Measurements from ENCODE around the gene SYCE3.
A peak's percentile ranks its signal among the peaks of the same experiment; 100 is the strongest.
"Not testable (repeated sequence)": the region's sequence is repeated elsewhere in the genome, so short reads cannot be mapped to it uniquely, and the experiment has no call there.

SYCE3 gene

DNA sequence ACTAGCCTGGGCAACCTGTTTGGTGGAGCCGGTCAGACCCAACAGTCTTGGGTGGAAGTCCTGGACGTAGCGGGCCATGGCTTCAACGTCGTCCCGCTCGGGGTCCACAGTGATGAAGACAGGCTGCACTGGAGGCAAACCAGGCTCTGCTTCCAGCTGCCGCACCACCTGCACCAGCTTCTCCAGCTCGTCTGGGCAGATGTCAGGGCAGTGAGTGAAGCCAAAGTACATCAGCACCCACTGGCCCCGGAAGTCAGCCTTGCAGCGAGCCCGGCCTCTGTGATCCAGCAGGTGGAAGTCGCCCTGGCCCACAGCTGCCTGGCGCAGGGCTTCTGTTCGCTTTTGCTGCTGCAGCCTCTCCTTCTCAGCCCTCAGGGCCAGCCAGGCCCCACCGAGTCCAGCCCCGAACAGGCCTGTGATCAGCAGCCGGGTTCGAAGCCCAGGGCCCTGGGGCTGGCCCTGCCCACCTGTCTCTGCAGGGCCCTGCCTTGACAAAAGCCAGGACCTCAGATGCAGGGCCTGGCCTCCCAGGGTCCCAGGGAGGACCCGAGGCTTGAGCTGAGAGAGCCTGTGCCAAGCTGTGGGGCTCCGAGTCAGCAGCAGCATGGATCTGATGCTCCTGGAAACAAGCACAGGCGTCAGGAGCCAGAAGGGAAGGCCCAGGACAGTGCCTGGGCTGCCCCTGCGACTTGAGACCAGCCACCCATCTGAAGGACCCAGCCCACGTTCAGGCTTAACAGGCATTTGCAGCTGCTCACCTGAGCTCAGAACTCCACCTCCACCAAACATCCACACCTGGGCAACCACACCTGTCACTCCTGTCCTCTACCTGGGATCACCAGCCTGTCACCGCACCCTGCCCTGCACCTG lies 38.7 kb downstream of the SYCE3 start:
- Mint-ChIP-seq H3K27ac (peak overlapping the region; percentile 96), H3K4me3 (peak overlapping the region; percentile 92 to 93), H3K36me3 (peaks cover 59 to 61% of the 10 kb centered on the region in 2 donors), H3K9me3 (no peaks in the 10 kb centered on the region), H3K4me1 (peaks cover 36 to 62% of the 10 kb centered on the region in 2 donors), H3K27me3 (no peaks in the 10 kb centered on the region)
- DNase-seq (no peak), ATAC-seq (replicated peaks) (no peak)

DNA sequence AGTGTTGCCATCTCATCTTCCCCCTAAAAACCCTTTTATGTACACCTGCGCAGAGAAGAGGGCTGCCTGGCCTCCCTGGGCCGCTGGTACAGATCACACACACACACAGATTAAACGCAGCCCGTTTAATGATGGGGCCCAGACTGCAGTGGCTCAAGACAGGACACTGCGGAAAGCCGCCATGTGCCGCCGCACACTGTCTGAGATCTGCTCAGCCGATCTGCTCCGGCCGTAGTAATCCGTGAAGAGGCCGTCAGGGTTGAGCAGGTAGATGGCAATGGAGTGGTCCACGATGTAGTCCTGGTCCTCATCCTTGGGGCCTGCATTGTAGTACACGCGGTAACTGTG lies 39.3 kb downstream of the SYCE3 start:
- DNase-seq, result no peak
- no peak for ATAC-seq (replicated peaks)
- H3K27ac Mint-ChIP-seq, result peak overlapping the region; percentile 96
- no peaks in the 10 kb centered on the region for H3K9me3 Mint-ChIP-seq
- peak overlapping the region; percentile 14 to 93 for H3K4me3 Mint-ChIP-seq
- peaks cover 59 to 60% of the 10 kb centered on the region in 2 donors for H3K36me3 Mint-ChIP-seq
- peaks cover 30 to 56% of the 10 kb centered on the region in 2 donors for H3K4me1 Mint-ChIP-seq
- no peaks in the 10 kb centered on the region for H3K27me3 Mint-ChIP-seq

DNA sequence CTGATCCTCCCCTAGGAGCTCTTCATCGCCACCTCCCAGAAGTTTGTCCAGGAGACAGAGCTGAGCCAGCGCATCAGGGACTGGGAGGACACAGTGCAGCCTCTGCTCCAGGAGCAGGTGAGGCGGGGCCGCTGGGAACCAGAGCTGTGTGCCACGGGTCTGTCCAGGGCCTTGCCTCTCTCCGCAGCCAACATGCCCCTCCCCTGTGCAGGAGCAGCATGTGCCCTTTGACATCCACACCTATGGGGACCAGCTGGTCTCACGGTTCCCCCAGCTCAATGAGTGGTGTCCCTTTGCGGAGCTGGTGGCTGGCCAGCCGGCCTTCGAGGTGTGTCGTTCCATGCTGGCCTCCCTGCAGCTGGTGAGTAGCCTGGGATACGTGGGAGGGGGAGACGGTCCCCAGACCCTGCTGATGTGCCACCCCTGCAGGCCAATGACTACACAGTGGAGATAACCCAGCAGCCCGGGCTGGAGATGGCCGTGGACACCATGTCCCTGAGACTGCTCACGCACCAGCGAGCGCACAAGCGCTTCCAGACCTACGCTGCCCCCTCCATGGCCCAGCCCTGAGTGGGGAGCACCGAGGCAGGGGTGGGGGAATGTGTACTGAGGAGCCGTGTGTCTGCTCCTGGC lies 39.8 kb downstream of the SYCE3 start:
- Mint-ChIP-seq H3K4me3 (peak overlapping the region in 1 of 2 donors; percentile 33), H3K27ac (peak overlapping the region; percentile 9), H3K27me3 (no peaks in the 10 kb centered on the region), H3K4me1 (peaks cover 25 to 51% of the 10 kb centered on the region in 2 donors), H3K36me3 (peaks cover 56 to 59% of the 10 kb centered on the region in 2 donors), H3K9me3 (no peaks in the 10 kb centered on the region)
- ATAC-seq (replicated peaks) (no peak), DNase-seq (no peak)

DNA sequence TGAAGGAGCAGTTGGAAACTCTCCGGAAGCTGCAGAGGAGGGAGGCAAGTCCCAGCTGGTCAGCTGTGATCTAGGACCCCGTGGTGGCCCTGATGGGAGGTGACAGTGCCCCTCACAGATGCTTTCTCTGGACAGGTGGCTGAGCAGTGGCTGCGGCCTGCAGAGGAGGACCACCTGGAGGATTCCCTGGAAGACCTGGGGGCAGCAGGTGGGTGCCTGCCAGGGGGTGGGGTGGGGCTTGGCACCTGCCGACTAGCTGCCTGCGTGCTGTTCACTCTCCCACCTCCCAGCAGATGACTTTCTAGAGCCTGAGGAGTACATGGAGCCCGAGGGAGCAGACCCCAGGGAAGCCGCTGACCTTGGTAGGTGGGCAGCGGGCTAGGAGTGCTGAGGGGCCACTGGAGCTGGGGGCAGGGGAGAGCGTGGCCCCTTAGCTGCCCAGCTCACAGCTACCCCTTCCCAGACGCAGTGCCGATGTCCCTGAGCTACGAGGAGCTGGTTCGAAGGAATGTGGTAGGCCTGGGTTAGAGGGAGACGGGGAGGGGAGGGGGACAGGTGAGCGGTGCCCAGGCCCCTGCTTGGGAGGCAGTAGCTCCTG lies 40.4 kb downstream of the SYCE3 start:
- Mint-ChIP-seq H3K27ac (peak overlapping the region; percentile 59), H3K4me3 (no peak overlapping the region), H3K9me3 (no peaks in the 10 kb centered on the region), H3K36me3 (peaks cover 55 to 58% of the 10 kb centered on the region in 2 donors), H3K4me1 (peaks cover 21 to 45% of the 10 kb centered on the region in 2 donors), H3K27me3 (no peaks in the 10 kb centered on the region)
- no peak for DNase-seq
- no peak for ATAC-seq (replicated peaks)

DNA sequence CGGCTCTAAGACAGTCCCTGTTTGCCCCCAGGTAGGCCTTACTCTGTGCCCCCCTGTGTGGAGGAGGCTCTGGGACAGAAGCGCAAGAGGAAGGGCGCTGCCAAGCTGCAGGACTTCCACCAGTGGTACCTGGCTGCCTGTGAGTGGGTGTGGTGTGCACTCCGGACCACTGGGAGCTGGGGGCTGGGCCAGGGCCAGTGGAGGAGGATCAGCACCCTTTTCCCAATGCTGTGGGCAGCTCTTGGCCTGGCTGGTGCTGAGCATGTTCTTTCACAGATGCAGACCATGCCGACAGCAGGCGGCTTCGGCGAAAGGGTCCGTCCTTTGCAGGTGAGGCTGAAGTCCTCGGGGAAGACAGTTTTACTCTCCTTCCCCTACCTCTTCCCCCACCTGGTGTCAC lies 41.0 kb downstream of the SYCE3 start:
- Mint-ChIP-seq H3K9me3 (no peaks in the 10 kb centered on the region), H3K36me3 (peaks cover 50 to 56% of the 10 kb centered on the region in 2 donors), H3K4me1 (peaks cover 15 to 39% of the 10 kb centered on the region in 2 donors), H3K4me3 (no peak overlapping the region), H3K27ac (no peak overlapping the region), H3K27me3 (no peaks in the 10 kb centered on the region)
- ATAC-seq (replicated peaks), result no peak
- DNase-seq, result no peak

DNA sequence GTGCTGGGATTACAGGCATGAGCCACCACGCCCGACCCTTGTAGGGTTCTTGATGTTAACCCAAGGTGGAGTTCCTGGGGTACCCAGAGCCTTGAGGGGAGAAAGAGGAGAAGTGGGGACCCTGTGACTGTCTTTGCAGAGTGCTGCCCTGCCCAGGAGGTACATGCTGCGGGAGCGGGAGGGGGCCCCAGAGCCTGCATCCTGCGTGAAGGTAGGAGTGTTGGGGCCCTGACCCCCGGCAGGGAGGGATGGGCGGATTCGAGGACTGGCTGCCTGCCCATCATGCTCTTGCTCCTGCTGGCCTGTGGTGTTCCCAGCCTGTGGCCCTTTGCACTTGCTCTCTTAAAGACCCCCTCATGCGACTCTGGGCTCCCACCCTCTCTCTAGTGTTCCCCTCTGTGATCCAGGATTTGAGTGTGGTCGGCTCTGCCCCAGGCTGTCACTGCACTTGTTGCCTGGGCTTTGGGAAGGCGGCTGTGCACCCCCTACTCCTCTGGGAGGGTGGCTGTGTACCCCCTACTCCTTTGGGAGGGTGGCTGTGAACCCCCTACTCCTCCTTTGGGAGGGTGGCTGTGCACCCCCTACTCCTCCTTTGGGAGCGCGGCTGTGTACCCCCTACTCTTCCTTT lies 41.8 kb downstream of the SYCE3 start:
- no peak for DNase-seq
- Mint-ChIP-seq H3K9me3 (no peaks in the 10 kb centered on the region), H3K27ac (no peak overlapping the region), H3K27me3 (no peaks in the 10 kb centered on the region), H3K36me3 (peaks cover 51 to 61% of the 10 kb centered on the region in 2 donors), H3K4me3 (no peak overlapping the region), H3K4me1 (peaks cover 13 to 36% of the 10 kb centered on the region in 2 donors)
- ATAC-seq (replicated peaks), result no peak

DNA sequence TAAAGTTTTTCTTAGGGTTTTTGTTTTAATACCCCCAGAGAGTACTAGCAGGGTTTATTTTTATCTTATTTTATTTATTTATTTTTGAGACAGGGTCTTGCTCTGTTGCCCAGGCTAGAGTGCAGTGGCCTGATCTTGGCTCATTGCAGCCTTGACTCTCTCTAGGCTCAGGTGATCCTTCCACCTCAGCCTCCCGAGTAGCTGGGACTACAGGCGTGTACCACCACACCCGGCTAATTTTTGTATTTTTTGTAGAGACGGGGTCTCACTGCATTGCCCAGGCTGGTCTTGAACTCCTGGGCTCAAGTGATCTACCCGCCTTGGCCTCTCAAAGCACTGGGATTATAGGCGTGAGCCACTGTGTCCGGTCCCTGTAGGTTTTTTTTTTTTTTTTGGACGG lies 42.5 kb downstream of the SYCE3 start:
- Mint-ChIP-seq H3K36me3 (peaks cover 48 to 66% of the 10 kb centered on the region in 2 donors), H3K4me1 (peaks cover 15 to 31% of the 10 kb centered on the region in 2 donors)
- not testable (repeated sequence) for ATAC-seq (replicated peaks)

DNA sequence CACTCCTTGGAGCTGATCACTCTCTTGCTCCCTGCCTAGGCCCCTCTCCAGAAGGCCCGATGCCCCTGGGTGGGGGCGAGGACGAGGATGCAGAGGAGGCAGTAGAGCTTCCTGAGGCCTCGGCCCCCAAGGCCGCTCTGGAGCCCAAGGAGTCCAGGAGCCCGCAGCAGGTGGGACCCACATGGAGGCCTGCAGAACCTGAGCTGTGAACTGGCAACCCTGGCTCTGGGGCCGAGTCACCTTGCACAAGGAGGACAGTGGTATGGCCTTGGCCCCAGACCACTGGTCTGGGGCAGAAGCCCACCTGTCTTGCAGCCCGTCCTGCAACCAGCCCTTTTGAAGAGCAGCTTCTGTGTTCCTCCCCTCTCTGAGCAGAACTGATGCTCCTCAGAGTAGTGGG lies 43.6 kb downstream of the SYCE3 start:
- Mint-ChIP-seq H3K36me3 (peaks cover 46 to 67% of the 10 kb centered on the region in 2 donors), H3K4me3 (no peak overlapping the region), H3K27ac (no peak overlapping the region), H3K27me3 (no peaks in the 10 kb centered on the region), H3K9me3 (no peaks in the 10 kb centered on the region), H3K4me1 (peaks cover 13 to 30% of the 10 kb centered on the region in 2 donors)
- DNase-seq (no peak), ATAC-seq (replicated peaks) (no peak)

More for the DNA sequence above, 42.5 kb downstream of the SYCE3 start:
- not testable (repeated sequence) for H3K9me3 Mint-ChIP-seq, H3K4me3 Mint-ChIP-seq, H3K27me3 Mint-ChIP-seq, H3K27ac Mint-ChIP-seq, DNase-seq

DNA sequence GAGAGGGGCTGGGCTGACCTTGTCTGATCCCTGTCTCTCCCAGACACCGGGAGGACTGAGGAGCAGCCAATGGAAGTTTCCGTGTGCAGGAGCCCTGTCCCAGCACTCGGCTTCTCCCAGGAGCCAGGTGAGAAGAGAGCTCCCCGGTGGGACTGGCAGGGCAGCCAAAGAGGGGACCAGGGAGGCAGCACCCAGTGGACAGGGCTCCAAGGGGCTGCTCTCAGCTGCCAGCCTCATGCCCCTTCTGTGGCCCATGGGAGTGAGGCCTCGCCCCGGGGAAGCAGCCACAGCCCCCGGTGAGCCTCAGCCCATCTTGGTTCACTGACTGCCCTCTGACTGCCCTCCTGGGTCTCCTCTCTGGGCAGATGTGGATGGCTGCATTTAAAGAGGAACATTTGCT lies 44.1 kb downstream of the SYCE3 start:
- H3K4me3 Mint-ChIP-seq, result no peak overlapping the region
- no peak overlapping the region for H3K27ac Mint-ChIP-seq
- no peaks in the 10 kb centered on the region for H3K27me3 Mint-ChIP-seq
- no peaks in the 10 kb centered on the region for H3K9me3 Mint-ChIP-seq
- H3K4me1 Mint-ChIP-seq, result peaks cover 13 to 24% of the 10 kb centered on the region in 2 donors
- ATAC-seq (replicated peaks) (no peak), DNase-seq (no peak)
- peaks cover 47 to 68% of the 10 kb centered on the region in 2 donors for H3K36me3 Mint-ChIP-seq

DNA sequence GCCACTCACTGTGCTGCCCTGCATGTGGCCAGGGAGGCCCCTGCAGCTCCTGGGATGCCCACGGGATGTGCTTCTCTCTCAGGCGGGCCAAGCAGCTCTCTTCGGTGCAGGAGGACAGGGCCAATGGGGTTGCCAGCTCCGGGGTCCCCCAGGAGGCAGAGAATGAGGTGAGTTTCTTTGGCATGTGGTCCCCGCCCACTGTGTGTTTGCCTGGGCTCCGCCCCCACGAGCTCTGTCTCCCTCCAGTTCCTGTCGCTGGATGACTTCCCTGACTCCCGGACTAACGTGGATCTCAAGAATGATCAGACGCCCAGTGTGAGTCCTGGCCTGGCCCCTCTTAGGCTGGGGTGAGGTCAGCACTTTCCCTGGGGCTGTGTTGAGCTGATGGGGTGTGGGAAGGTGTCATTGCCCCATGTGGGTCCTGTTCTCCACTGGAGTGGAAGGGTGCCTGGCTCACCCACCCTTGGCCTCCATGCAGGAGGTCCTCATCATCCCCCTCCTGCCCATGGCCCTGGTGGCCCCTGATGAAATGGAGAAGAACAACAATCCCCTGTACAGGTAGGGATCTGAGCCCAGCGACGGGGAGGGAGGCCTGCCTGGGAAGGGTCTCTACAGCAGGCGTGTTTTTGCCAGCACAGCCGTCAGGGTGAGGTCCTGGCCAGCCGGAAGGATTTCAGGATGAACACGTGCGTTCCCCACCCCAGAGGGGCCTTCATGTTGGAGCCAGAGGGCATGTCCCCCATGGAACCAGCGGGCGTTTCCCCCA lies 45.0 kb downstream of the SYCE3 start:
- Mint-ChIP-seq H3K27ac (peak overlapping the region; percentile 14), H3K4me3 (no peak overlapping the region), H3K36me3 (peaks cover 42 to 67% of the 10 kb centered on the region in 2 donors), H3K9me3 (no peaks in the 10 kb centered on the region), H3K27me3 (no peaks in the 10 kb centered on the region), H3K4me1 (peaks cover 10 to 15% of the 10 kb centered on the region in 2 donors)
- no peak for ATAC-seq (replicated peaks)
- DNase-seq, result no peak

DNA sequence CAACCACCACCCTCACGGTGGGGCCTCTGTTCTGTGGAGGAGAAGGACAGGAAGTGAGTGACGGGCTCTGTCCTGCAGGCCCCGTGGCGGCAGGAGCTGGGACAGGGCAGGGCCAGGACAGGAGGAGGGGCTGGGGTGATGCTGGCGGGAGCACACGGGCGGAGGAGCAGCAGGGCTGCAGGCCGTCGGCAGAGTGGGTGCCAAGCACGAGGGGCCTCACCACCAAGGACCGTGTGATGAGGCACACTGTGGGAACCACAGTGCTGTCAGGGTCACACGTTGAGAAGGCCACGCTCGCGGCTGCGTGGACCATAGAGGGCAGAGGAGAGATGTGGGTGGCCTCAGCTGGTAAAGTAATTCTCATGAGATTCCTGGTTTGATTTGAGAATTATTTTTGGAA lies 45.8 kb downstream of the SYCE3 start:
- DNase-seq (no peak), ATAC-seq (replicated peaks) (no peak)
- no peaks in the 10 kb centered on the region for H3K27me3 Mint-ChIP-seq
- no peaks in the 10 kb centered on the region for H3K9me3 Mint-ChIP-seq
- peaks cover 9 to 11% of the 10 kb centered on the region in 2 donors for H3K4me1 Mint-ChIP-seq
- no peak overlapping the region for H3K4me3 Mint-ChIP-seq
- H3K36me3 Mint-ChIP-seq, result peaks cover 41 to 66% of the 10 kb centered on the region in 2 donors
- no peak overlapping the region for H3K27ac Mint-ChIP-seq

DNA sequence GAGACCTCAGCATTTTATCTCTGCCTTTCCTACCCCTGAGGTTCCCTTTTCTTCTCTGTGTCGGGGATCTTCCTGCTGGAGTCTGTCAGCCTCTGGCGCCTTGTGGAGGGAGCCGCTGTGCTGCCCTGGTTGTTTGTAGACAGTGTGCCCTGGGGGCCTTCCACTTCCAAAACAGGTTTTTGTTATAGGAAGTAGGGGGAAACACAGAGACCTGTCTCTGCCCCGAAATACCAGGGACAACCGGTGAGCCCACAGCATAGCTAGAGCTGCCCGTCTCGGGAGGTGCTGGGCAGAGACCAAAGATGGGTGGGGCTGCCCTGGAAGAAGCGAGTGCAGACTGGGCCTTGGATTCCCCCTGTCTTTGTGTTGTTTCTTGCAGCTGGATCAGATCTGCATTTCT lies 46.7 kb downstream of the SYCE3 start:
- H3K4me3 Mint-ChIP-seq, result no peak overlapping the region
- H3K27me3 Mint-ChIP-seq, result no peaks in the 10 kb centered on the region
- H3K9me3 Mint-ChIP-seq, result no peaks in the 10 kb centered on the region
- H3K4me1 Mint-ChIP-seq, result peaks cover 9 to 11% of the 10 kb centered on the region in 2 donors
- H3K27ac Mint-ChIP-seq, result no peak overlapping the region
- no peak for ATAC-seq (replicated peaks)
- H3K36me3 Mint-ChIP-seq, result peaks cover 38 to 63% of the 10 kb centered on the region in 2 donors
- DNase-seq, result no peak

DNA sequence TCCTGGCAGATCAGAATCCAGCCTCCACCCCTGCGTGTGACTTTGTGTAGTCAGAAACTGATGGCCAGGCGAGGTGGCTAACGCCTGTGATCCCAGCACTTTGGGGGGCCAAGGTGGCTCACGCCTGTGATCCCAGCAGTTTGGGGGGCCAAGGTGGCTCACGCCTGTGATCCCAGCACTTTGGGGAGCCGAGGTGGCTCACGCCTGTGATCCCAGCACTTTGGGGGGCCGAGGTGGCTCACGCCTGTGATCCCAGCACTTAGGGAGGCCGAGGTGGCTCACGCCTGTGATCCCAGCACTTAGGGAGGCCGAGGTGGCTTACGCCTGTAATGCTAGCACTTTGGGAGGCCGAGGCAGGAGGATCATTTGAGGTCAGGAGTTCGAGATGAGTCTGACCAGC lies 49.5 kb downstream of the SYCE3 start:
- ATAC-seq (replicated peaks) (no peak), DNase-seq (no peak)
- Mint-ChIP-seq H3K27me3 (no peaks in the 10 kb centered on the region), H3K27ac (no peak overlapping the region), H3K9me3 (no peaks in the 10 kb centered on the region), H3K4me3 (no peak overlapping the region), H3K4me1 (peaks cover 20 to 22% of the 10 kb centered on the region in 2 donors), H3K36me3 (peaks cover 19 to 41% of the 10 kb centered on the region in 2 donors)
